ENCODE data around the gene OLFML2A. TPM values are rescaled to one million over a fixed set of nuclear protein-coding genes. Genes with fewer than 3 reads are reported as not detected.

Gene OLFML2A
- total and polyA plus RNA-seq, 2 of the 13 experiments (the other 11 are each of a cell fraction or from before 2014, with no cell fraction given) = 0.01 to 0.02 TPM

DNA sequence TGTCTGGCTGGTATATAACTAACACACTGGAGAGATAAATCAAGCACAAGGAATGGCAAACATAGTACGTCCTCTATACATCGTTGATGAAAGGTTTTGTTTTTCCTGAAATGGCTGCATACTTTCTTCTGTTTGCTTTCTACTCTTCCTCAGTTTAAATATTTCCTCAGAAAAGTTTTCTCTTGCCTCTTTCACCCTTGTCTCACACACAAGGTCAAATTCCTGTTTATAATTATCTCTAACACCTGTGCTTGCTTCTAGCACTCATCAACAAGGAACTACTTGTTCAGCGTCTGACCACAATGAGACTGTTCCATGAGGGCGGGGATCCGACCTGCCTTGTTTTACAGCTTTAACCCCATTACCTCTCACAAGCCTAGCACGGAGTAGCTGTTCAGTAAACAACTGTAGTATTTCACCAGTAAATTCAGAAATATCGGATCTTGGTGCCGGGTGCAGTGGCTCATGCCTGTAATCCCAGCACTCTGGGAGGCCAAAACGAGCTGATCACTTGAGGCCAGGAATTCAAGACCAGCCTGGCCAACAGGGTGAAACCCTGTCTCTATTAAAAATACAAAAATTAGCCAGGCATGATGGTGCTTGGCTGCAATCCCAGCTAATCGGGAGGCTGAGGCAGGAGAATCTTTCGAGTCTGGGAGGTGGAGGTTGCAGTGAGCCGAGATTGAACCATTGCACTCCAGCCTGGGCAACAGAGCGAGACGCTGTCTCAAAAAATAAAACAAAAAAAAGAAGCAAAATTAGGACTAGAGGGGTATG, 42.8 kb upstream of the OLFML2A start (continued):
- TF ChIP-seq, protein P1, sequence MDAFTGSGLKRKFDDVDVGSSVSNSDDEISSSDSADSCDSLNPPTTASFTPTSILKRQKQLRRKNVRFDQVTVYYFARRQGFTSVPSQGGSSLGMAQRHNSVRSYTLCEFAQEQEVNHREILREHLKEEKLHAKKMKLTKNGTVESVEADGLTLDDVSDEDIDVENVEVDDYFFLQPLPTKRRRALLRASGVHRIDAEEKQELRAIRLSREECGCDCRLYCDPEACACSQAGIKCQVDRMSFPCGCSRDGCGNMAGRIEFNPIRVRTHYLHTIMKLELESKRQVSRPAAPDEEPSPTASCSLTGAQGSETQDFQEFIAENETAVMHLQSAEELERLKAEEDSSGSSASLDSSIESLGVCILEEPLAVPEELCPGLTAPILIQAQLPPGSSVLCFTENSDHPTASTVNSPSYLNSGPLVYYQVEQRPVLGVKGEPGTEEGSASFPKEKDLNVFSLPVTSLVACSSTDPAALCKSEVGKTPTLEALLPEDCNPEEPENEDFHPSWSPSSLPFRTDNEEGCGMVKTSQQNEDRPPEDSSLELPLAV (CRISPR knock-in tag; conservative IDR thresholded peaks at IDR 0.05; ENCODE audit: low read depth) = no peak
- TF ChIP-seq, protein P2, sequence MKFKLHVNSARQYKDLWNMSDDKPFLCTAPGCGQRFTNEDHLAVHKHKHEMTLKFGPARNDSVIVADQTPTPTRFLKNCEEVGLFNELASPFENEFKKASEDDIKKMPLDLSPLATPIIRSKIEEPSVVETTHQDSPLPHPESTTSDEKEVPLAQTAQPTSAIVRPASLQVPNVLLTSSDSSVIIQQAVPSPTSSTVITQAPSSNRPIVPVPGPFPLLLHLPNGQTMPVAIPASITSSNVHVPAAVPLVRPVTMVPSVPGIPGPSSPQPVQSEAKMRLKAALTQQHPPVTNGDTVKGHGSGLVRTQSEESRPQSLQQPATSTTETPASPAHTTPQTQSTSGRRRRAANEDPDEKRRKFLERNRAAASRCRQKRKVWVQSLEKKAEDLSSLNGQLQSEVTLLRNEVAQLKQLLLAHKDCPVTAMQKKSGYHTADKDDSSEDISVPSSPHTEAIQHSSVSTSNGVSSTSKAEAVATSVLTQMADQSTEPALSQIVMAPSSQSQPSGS (CRISPR knock-in tag; IDR thresholded peaks at IDR 0.05) = 0 out of 2 replicates have a peak, but pooled peaks have one; percentile 45
- TF ChIP-seq, protein P3, sequence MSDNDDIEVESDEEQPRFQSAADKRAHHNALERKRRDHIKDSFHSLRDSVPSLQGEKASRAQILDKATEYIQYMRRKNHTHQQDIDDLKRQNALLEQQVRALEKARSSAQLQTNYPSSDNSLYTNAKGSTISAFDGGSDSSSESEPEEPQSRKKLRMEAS (IDR thresholded peaks at IDR 0.05) = 0 out of 2 replicates have a peak, but pooled peaks have one; percentile 23
- TF ChIP-seq ZNF124 (CRISPR knock-in tag; IDR thresholded peaks at IDR 0.05) (0 out of 2 replicates have a peak, but pooled peaks have one; percentile 27), ZSCAN9 (CRISPR knock-in tag; IDR thresholded peaks at IDR 0.05; ENCODE audit: borderline replicate concordance) (0 out of 2 replicates have a peak, but pooled peaks have one; percentile 20), BHLHE40 (IDR thresholded peaks at IDR 0.05; ENCODE audit: low read length) (no peak), KLF9 (CRISPR knock-in tag; IDR thresholded peaks at IDR 0.05; ENCODE audit: low read depth) (peak; percentile 46; the same call in 1 of the 2 replicates), FOXA1 (IDR thresholded peaks at IDR 0.05) (no peak), FOXA1 (CRISPR knock-in tag; IDR thresholded peaks at IDR 0.05) (peak; percentile 68), ZFP90 (CRISPR knock-in tag; IDR thresholded peaks at IDR 0.05; ENCODE audit: borderline replicate concordance) (peak; percentile 63; the same call in 1 of the 2 replicates), ZNF792 (CRISPR knock-in tag; IDR thresholded peaks at IDR 0.05) (peak; percentile 50; the same call in 1 of the 2 replicates), ZBTB20 (CRISPR knock-in tag; IDR thresholded peaks at IDR 0.05; ENCODE audit: borderline replicate concordance, low read depth) (peak; percentile 78), ZNF672 (CRISPR knock-in tag; IDR thresholded peaks at IDR 0.05) (no peak)
- TF ChIP-seq, protein P4, sequence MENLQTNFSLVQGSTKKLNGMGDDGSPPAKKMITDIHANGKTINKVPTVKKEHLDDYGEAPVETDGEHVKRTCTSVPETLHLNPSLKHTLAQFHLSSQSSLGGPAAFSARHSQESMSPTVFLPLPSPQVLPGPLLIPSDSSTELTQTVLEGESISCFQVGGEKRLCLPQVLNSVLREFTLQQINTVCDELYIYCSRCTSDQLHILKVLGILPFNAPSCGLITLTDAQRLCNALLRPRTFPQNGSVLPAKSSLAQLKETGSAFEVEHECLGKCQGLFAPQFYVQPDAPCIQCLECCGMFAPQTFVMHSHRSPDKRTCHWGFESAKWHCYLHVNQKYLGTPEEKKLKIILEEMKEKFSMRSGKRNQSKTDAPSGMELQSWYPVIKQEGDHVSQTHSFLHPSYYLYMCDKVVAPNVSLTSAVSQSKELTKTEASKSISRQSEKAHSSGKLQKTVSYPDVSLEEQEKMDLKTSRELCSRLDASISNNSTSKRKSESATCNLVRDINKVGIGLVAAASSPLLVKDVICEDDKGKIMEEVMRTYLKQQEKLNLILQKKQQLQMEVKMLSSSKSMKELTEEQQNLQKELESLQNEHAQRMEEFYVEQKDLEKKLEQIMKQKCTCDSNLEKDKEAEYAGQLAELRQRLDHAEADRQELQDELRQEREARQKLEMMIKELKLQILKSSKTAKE (CRISPR knock-in tag; IDR thresholded peaks at IDR 0.05; ENCODE audit: borderline replicate concordance) = peak; percentile 78
- TF ChIP-seq, protein P5, sequence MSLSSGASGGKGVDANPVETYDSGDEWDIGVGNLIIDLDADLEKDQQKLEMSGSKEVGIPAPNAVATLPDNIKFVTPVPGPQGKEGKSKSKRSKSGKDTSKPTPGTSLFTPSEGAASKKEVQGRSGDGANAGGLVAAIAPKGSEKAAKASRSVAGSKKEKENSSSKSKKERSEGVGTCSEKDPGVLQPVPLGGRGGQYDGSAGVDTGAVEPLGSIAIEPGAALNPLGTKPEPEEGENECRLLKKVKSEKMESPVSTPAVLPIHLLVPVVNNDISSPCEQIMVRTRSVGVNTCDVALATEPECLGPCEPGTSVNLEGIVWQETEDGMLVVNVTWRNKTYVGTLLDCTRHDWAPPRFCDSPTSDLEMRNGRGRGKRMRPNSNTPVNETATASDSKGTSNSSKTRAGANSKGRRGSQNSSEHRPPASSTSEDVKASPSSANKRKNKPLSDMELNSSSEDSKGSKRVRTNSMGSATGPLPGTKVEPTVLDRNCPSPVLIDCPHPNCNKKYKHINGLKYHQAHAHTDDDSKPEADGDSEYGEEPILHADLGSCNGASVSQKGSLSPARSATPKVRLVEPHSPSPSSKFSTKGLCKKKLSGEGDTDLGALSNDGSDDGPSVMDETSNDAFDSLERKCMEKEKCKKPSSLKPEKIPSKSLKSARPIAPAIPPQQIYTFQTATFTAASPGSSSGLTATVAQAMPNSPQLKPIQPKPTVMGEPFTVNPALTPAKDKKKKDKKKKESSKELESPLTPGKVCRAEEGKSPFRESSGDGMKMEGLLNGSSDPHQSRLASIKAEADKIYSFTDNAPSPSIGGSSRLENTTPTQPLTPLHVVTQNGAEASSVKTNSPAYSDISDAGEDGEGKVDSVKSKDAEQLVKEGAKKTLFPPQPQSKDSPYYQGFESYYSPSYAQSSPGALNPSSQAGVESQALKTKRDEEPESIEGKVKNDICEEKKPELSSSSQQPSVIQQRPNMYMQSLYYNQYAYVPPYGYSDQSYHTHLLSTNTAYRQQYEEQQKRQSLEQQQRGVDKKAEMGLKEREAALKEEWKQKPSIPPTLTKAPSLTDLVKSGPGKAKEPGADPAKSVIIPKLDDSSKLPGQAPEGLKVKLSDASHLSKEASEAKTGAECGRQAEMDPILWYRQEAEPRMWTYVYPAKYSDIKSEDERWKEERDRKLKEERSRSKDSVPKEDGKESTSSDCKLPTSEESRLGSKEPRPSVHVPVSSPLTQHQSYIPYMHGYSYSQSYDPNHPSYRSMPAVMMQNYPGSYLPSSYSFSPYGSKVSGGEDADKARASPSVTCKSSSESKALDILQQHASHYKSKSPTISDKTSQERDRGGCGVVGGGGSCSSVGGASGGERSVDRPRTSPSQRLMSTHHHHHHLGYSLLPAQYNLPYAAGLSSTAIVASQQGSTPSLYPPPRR (CRISPR knock-in tag; IDR thresholded peaks at IDR 0.05; ENCODE audit: borderline replicate concordance) = peak; percentile 87; the same call in 1 of the 2 replicates

Data from HepG2 (cell line).